GM23338 (cell line): ENCODE results near the gene KCNQ5.

ENCODE experiments used
- CREB1 ChIP-seq: fragments of 250-450 bp; sonication (Bioruptor Pico); IDR thresholded peaks from 2 replicates; pipeline ENCODE4 v1.5.0; 2020; ENCODE audit warnings: low read depth, mild to moderate bottlenecking, moderate library complexity
- CTCF ChIP-seq, 2 experiments: fragments of 200-600 bp in 1 of 2; sonication (generic) in 1 of 2; conservative IDR thresholded peaks; 2 replicates each; pipeline versions ENCODE4 v1.5.1 to v1.6.1; 2016 to 2017; ENCODE audit warnings: antibody characterized with exemption in 2 of 2, low read depth in 2 of 2, mild to moderate bottlenecking in 2 of 2, moderate library complexity in 1 of 2
- EZH2 ChIP-seq: fragments of 200-600 bp; sonication (generic); IDR thresholded peaks from one replicate; pipeline ENCODE4 v1.8.0; 2017; ENCODE audit warnings: antibody characterized with exemption, mild to moderate bottlenecking, low read depth; ENCODE audit not compliant: unreplicated experiment
- EZH2phosphoT487 ChIP-seq: fragments of 200-600 bp; sonication (generic); IDR thresholded peaks from one replicate; pipeline ENCODE4 v1.8.1; 2018; ENCODE audit warnings: antibody characterized with exemption; ENCODE audit not compliant: unreplicated experiment
- JUNB ChIP-seq: IDR thresholded peaks from one replicate; pipeline ENCODE4 v1.6.1; 2016; ENCODE audit warnings: antibody characterized with exemption; ENCODE audit not compliant: unreplicated experiment
- POLR2AphosphoS5 ChIP-seq: IDR thresholded peaks from 2 replicates; pipeline ENCODE4 v1.6.1; 2016; ENCODE audit warnings: antibody characterized with exemption, low read depth
- REST ChIP-seq: IDR thresholded peaks from one replicate; pipeline ENCODE4 v1.6.1; 2018; ENCODE audit warnings: antibody characterized with exemption; ENCODE audit not compliant: unreplicated experiment

GRCh38 chr6:72757926-72758325, 136.1 kb downstream of the KCNQ5 start:
- TF ChIP-seq CTCF (conservative IDR thresholded peaks at IDR 0.05; ENCODE audit: low read depth in 2 of 2) (no peak), REST (no peak), EZH2phosphoT487 (no peak), EZH2 (no peak), POLR2AphosphoS5 (no peak), CREB1 (CRISPR knock-in tag) (no peak), JUNB (no peak)
